Uterus (tissue), 2 donors: ENCODE data around the gene SPRYD7.

Source experiments
- CTCF ChIP-seq, 4 experiments: fragments of 200-600 bp in 2 of 4; fragments of 450-650 bp in 2 of 4; sonication (generic) in 2 of 4; IDR thresholded peaks; one replicate each; pipeline ENCODE4 v1.5.1; 2016 to 2019; ENCODE audit warnings: antibody characterized with exemption in 4 of 4, mild to moderate bottlenecking in 2 of 4, moderate library complexity in 1 of 4
- POLR2A ChIP-seq, 2 donors: fragments of 450-650 bp; IDR thresholded peaks; one replicate each; pipeline ENCODE4 v1.6.1; 2016; ENCODE audit warnings: antibody characterized with exemption in 2 of 2, mild to moderate bottlenecking in 1 of 2, moderate library complexity in 1 of 2

DNA sequence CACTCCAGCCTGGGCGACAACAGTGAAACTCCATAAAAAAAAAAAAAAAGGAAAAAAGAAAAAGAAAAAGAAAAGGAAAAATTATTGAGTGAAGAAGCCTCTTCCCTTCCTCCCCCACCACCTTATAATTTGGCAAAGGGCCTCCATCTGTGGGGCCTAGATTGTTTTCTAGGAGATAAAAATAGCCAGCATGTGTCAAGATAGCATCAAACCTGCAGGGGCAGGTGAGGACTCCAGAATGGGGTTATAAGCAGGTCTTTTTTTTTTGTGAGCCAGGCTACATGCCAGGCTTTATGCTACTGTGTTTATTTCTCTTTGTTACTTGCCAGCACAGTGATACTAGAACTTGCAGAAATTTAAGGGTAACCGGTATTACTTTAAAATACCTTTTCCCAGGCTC is 49.0 kb upstream of the SPRYD7 start:
- no peak for TF ChIP-seq CTCF (IDR thresholded peaks at IDR 0.05)
- no peak for TF ChIP-seq POLR2A (IDR thresholded peaks at IDR 0.05)
